Naive thymus-derived CD8-positive, alpha-beta T cell (primary cell): ENCODE results near the gene PKD2L1. TPM values are rescaled to one million over a fixed set of nuclear protein-coding genes. Genes with fewer than 3 reads are reported as not detected.
"Not testable (repeated sequence)": the region's sequence is repeated elsewhere in the genome, so short reads cannot be mapped to it uniquely, and the experiment has no call there.

Experiments used
- ATAC-seq, 2 donors: fragments of 150-1000 bp; cut with Tn5 transposase in 1 of 2; sonication (Bioruptor Pico), chemical (Tn5 transposase) in 1 of 2; 1 replicate in 1 of 2; 2 replicates in 1 of 2; pipeline ENCODE4 v1.10.0; 2021; ENCODE audit warnings: mild to moderate bottlenecking in 2 of 2, moderate library complexity in 2 of 2
- POLR2A ChIA-PET: fragments of 350-600 bp; sonication (Branson Sonifier 250); formaldehyde crosslinking; loops from one replicate; lab custom pipeline; 2021; ENCODE audit warnings: antibody characterized with exemption; lab: Charles Lee
- DNase-seq, 10 donors: peaks; one replicate each; pipeline versions ENCODE4 v3.0.0 to v3.0.0-alpha.2; 2020 to 2022
- H3K27ac Mint-ChIP-seq, 10 donors: one replicate each; pipeline ENCODE4 v1.8.0; 2020 to 2022; ENCODE audit warnings: mild to moderate bottlenecking in 10 of 10, mixed read lengths in 10 of 10, moderate library complexity in 4 of 10, inconsistent platforms in 1 of 10
- H3K27me3 Mint-ChIP-seq, 5 donors: one replicate each; pipeline ENCODE4 v1.8.0; 2021 to 2022; ENCODE audit warnings: mixed read lengths in 5 of 5
- H3K36me3 Mint-ChIP-seq, 3 donors: one replicate each; pipeline ENCODE4 v1.8.0; 2020 to 2022; ENCODE audit warnings: mixed read lengths in 3 of 3, mild to moderate bottlenecking in 2 of 3, inconsistent platforms in 1 of 3
- H3K4me1 Mint-ChIP-seq, 4 donors: one replicate each; pipeline ENCODE4 v1.8.0; 2021 to 2022; ENCODE audit warnings: mixed read lengths in 4 of 4
- H3K4me3 Mint-ChIP-seq, 10 donors: one replicate each; pipeline ENCODE4 v1.8.0; 2020 to 2022; ENCODE audit warnings: mild to moderate bottlenecking in 10 of 10, mixed read lengths in 10 of 10, moderate library complexity in 6 of 10, inconsistent platforms in 1 of 10
- H3K9me3 Mint-ChIP-seq, 9 donors: one replicate each; pipeline ENCODE4 v1.8.0; 2020 to 2022; ENCODE audit warnings: mixed read lengths in 9 of 9, mild to moderate bottlenecking in 3 of 9, inconsistent platforms in 1 of 9, moderate library complexity in 1 of 9
- polyA plus RNA-seq, 3 donors: library from polyadenylated mRNA; unstranded; fragments of 300-500 nt; fragmentation: Illumina TruSeq; gene quantifications; one replicate each; pipeline ENCODE4 v1.2.3, GENCODE V29; 2021
- total RNA-seq, 8 experiments: library from RNA in 2 of 8; stranded (reverse) in 2 of 8; gene quantifications; one replicate each; pipeline ENCODE4 v1.2.3 and lab custom pipeline; 2021 to 2026

The PKD2L1 gene
- total and polyA plus RNA-seq, 5 experiments from 2014 or later, result not detected

- Mint-ChIP-seq H3K27ac (peak overlapping the region in 1 of 10 donors; percentile 22), H3K27me3 (peaks cover 14 to 40% (median 15%) of the 10 kb centered on the region in 5 donors), H3K4me1 (no peaks in the 10 kb centered on the region), H3K4me3 (no peak overlapping the region), H3K36me3 (no peaks in the 10 kb centered on the region), H3K9me3 (no peaks in the 10 kb centered on the region)
- ATAC-seq (no peak), DNase-seq (no peak)
- POLR2A ChIA-PET, result no interaction called here
These were observed 10.2 kb downstream of the PKD2L1 start for GRCh38 chr10:100319707-100320402.

GRCh38 chr10:100318207-100318606 lies 11.8 kb downstream of the PKD2L1 start:
- Mint-ChIP-seq H3K36me3 (no peaks in the 10 kb centered on the region), H3K27me3 (peaks cover 15 to 49% (median 22%) of the 10 kb centered on the region in 5 donors)
- POLR2A ChIA-PET, result interaction anchor here (0.7 kb wide), 1 partner anchor 46 kb away, joined by 3 read pairs; no protein-coding TSS in a partner anchor

DNA sequence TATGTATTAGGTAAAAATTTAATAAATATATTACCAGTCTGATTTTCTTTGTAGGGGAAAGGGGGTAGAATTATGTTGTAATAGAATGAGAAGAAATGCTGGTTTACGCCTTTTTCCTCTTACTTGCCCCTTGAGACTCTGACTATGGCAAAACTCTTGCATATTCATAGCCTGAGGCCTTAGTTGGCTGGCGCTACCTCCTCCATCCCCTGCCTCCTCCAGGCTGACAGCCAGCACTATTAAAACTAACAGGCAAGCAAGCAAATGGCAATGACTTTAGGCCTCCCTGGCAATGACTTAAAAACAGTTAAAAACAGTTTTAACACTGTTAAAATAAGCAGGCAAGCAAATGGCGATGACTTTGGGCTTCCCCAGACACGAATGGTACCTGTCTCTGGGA lies 14.4 kb downstream of the PKD2L1 start:
- Mint-ChIP-seq H3K27ac (no peak overlapping the region), H3K9me3 (no peaks in the 10 kb centered on the region), H3K36me3 (no peaks in the 10 kb centered on the region), H3K4me1 (no peaks in the 10 kb centered on the region), H3K4me3 (no peak overlapping the region), H3K27me3 (peaks cover 21 to 75% (median 35%) of the 10 kb centered on the region in 5 donors)
- no peak for DNase-seq
- no peak for ATAC-seq
- POLR2A ChIA-PET, result no interaction called here

More at GRCh38 chr10:100318207-100318606, 11.8 kb downstream of the PKD2L1 start:
- Mint-ChIP-seq H3K4me3 (no peak overlapping the region), H3K27ac (peak overlapping the region in 1 of 10 donors; percentile 7), H3K9me3 (no peaks in the 10 kb centered on the region), H3K4me1 (no peaks in the 10 kb centered on the region)
- ATAC-seq (no peak), DNase-seq (no peak)

DNA sequence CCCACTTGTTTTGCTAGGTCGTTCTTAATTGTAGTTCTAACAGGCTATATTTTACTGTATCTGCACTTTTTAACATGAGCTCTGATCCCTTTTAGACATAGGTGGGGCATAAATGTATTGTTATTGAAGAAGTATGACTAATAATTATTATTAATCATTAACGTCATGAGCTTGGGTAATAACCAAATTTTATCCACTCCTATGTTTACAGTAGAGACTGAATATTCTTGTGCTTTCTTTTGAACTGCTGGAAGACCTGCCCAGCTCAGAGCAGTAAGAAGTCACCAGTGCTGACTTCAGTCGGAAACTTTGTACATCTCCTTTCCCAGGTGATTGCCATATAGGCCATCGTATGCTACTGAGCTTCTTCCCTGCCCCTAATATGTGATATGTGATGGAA lies 18.7 kb downstream of the PKD2L1 start:
- Mint-ChIP-seq H3K9me3 (no peaks in the 10 kb centered on the region), H3K27me3 (peaks cover 20 to 47% (median 33%) of the 10 kb centered on the region in 5 donors), H3K36me3 (no peaks in the 10 kb centered on the region), H3K4me1 (no peaks in the 10 kb centered on the region), H3K27ac (no peak overlapping the region), H3K4me3 (no peak overlapping the region)
- ATAC-seq (no peak), DNase-seq (no peak)
- POLR2A ChIA-PET, result no interaction called here

GRCh38 chr10:100307684-100308083 lies 22.3 kb downstream of the PKD2L1 start:
- H3K27ac Mint-ChIP-seq, result no peak overlapping the region
- no peaks in the 10 kb centered on the region for H3K4me1 Mint-ChIP-seq
- H3K36me3 Mint-ChIP-seq, result no peaks in the 10 kb centered on the region
- DNase-seq (no peak), ATAC-seq (no peak)
- no peak overlapping the region for H3K4me3 Mint-ChIP-seq
- H3K27me3 Mint-ChIP-seq, result peaks cover 22 to 57% (median 29%) of the 10 kb centered on the region in 5 donors
- POLR2A ChIA-PET, result no interaction called here
- H3K9me3 Mint-ChIP-seq, result no peaks in the 10 kb centered on the region

- DNase-seq (no peak), ATAC-seq (no peak)
- Mint-ChIP-seq H3K36me3 (no peaks in the 10 kb centered on the region), H3K4me3 (no peak overlapping the region), H3K27me3 (peaks cover 20 to 51% (median 26%) of the 10 kb centered on the region in 5 donors), H3K9me3 (no peaks in the 10 kb centered on the region), H3K4me1 (no peaks in the 10 kb centered on the region), H3K27ac (no peak overlapping the region)
- POLR2A ChIA-PET, result no interaction called here
These were observed 23.2 kb downstream of the PKD2L1 start for GRCh38 chr10:100306861-100307260.

- ATAC-seq, result no peak
- POLR2A ChIA-PET, result no interaction called here
- peak overlapping the region in 1 of 10 donors; percentile 12 for H3K27ac Mint-ChIP-seq
These were observed 25.6 kb downstream of the PKD2L1 start for GRCh38 chr10:100304414-100304813.

DNA sequence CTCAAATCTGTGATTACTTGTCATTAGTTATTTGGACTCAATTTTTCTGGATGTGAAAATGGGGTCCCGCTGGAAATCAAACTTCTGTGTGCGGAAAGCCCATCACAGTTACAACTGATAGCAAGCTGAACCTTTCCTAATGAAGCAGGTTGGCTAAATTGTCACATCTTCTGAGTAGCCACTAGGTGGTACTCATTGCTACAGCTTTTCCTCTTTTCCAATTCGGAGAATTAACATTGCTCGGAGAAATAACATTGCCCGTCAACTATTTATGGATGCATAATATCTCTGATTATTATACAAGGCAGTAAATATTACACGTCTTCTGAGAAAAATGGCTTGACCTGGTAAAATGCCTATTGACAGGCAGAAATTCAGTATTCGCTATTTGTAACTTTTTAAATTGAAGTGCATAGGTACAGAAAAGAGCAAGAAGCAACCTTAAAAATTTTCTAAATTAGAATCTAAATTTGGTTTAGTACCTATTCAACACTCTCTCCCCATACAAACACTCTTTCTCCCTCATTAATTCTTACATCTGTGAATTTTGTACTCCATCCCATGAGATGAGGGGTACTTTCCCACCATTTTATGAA lies 26.2 kb downstream of the PKD2L1 start:
- H3K36me3 Mint-ChIP-seq, result no peaks in the 10 kb centered on the region

More at GRCh38 chr10:100304414-100304813, 25.6 kb downstream of the PKD2L1 start:
- H3K36me3 Mint-ChIP-seq, result no peaks in the 10 kb centered on the region
- no peak for DNase-seq
- no peaks in the 10 kb centered on the region for H3K4me1 Mint-ChIP-seq
- peaks cover 18 to 47% (median 33%) of the 10 kb centered on the region in 5 donors for H3K27me3 Mint-ChIP-seq
- no peak overlapping the region for H3K4me3 Mint-ChIP-seq
- peaks cover 0 to 3% (median 0%) of the 10 kb centered on the region in 9 donors for H3K9me3 Mint-ChIP-seq

DNA sequence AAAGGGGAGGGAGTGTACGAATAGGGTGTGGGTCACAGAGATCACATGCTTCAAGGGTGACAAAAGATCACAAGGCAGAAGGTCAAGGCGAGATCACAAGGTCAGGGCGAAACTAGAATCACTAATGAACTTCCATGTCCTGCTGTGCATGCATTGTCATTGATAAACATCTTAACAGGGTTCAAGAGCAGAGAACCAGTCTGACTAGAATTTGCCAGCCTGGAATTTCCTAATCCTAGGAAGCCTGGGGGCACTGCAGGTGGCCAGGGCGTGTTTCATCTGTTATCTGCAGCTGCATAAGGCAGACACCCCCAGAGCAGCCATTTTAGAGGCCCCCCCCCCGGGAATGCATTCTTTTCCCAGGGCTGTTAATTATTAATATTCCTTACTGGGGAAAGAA lies 28.9 kb downstream of the PKD2L1 start:
- H3K4me3 Mint-ChIP-seq, H3K27ac Mint-ChIP-seq, H3K9me3 Mint-ChIP-seq, ATAC-seq, DNase-seq, H3K4me1 Mint-ChIP-seq, POLR2A ChIA-PET, H3K36me3 Mint-ChIP-seq: not testable (repeated sequence)
- peaks cover 27 to 50% (median 37%) of the 10 kb centered on the region in 5 donors for H3K27me3 Mint-ChIP-seq

More for the DNA sequence above, 26.2 kb downstream of the PKD2L1 start:
- DNase-seq (peak in 1 of 10 donors; percentile 5), ATAC-seq (no peak)
- POLR2A ChIA-PET, result no interaction called here
- Mint-ChIP-seq H3K9me3 (peaks cover 0 to 3% (median 0%) of the 10 kb centered on the region in 9 donors), H3K4me3 (no peak overlapping the region), H3K4me1 (no peaks in the 10 kb centered on the region), H3K27ac (no peak overlapping the region), H3K27me3 (peaks cover 22 to 44% (median 39%) of the 10 kb centered on the region in 5 donors)

DNA sequence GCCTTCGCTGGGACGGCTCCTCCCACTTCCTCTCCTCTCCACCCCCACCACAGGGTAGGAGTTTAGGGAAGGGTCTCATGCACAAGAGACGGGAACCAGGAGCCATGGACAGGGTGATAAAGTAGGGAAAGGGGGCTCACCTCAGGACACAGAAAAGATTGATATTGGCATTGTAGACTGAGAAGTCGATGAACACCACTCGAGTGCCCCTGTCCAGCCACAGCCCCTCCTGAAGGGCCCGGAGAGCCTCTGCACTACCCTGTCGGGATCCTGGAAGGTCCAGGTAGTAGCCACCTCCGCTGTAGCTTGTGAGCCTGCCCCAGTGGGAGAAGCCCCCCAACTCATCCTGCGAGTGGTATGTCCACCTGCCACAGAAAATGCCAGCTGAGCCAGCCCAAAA lies 32.8 kb downstream of the PKD2L1 start:
- POLR2A ChIA-PET, result no interaction called here
- Mint-ChIP-seq H3K4me1 (peaks cover 0 to 2% (median 0%) of the 10 kb centered on the region in 4 donors), H3K36me3 (no peaks in the 10 kb centered on the region), H3K27me3 (peaks cover 25 to 54% (median 34%) of the 10 kb centered on the region in 5 donors), H3K4me3 (no peak overlapping the region), H3K27ac (no peak overlapping the region), H3K9me3 (peaks cover 0 to 3% (median 0%) of the 10 kb centered on the region in 9 donors)
- ATAC-seq (no peak), DNase-seq (no peak)

DNA sequence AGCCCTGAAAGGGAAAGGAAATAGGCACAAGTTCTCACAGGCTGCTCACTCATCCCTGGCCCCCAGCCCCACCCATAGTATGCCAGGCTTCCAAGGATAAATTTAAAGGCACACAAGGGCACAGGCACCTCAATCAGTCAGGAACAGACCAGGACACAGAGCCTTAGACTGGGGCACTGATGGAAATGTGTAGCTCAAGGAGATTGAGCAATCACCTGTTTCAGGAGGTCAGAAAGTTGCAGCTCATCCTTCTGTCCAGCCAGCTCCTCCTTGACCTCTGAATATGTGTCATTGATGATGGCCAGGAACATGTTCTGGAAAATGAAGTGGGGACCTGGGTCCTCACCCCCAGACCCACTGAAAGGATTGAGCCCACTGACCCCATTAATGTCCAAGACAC lies 37.0 kb downstream of the PKD2L1 start:
- peaks cover 0 to 4% (median 0%) of the 10 kb centered on the region in 4 donors for H3K4me1 Mint-ChIP-seq

GRCh38 chr10:100292300-100292699 lies 37.7 kb downstream of the PKD2L1 start:
- H3K4me1 Mint-ChIP-seq, POLR2A ChIA-PET, H3K9me3 Mint-ChIP-seq, ATAC-seq, H3K36me3 Mint-ChIP-seq, DNase-seq, H3K27ac Mint-ChIP-seq, H3K4me3 Mint-ChIP-seq: not testable (repeated sequence)
- H3K27me3 Mint-ChIP-seq, result peaks cover 14 to 30% (median 26%) of the 10 kb centered on the region in 5 donors

More for the DNA sequence above, 37.0 kb downstream of the PKD2L1 start:
- Mint-ChIP-seq H3K36me3 (no peaks in the 10 kb centered on the region), H3K27ac (no peak overlapping the region), H3K27me3 (peaks cover 14 to 30% (median 26%) of the 10 kb centered on the region in 5 donors), H3K4me3 (no peak overlapping the region), H3K9me3 (no peaks in the 10 kb centered on the region)
- ATAC-seq (no peak), DNase-seq (no peak)
- POLR2A ChIA-PET, result no interaction called here

DNA sequence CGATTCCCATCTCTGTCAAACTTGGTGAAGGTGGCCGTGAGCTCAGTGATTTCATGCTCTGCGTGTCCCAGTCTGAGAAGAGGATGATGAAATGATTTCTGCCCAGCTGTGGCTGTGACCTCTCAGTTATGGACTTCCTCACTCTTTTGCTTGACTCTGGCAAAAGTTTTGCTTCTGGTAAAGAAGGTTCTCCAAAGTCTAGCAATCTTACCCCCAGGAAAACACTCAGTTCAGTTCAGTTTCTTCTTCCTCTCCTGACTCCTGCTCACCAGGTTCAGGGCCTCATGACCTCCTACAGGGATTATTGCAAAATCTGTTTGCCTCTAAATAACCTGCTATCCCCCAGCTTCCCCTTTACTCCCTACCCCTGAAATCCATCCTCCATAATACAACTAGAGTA lies 38.7 kb downstream of the PKD2L1 start:
- ATAC-seq (no peak), DNase-seq (no peak)
- Mint-ChIP-seq H3K27ac (no peak overlapping the region), H3K4me1 (peaks cover 7 to 17% (median 12%) of the 10 kb centered on the region in 4 donors), H3K27me3 (peaks cover 11 to 21% (median 18%) of the 10 kb centered on the region in 5 donors), H3K9me3 (no peaks in the 10 kb centered on the region), H3K36me3 (no peaks in the 10 kb centered on the region), H3K4me3 (no peak overlapping the region)
- POLR2A ChIA-PET, result no interaction called here
